SK-N-SH treated with all-trans-retinoic acid at 6 μM for 48 hours (cell line): Measurements from ENCODE around the gene PECR.

Experiments used
- ATAC-seq: fragments of 200-7000 bp; cut with Tn5 transposase; 3 replicates; pipeline ENCODE4 v1.9.1; 2020; ENCODE audit warnings: mild to moderate bottlenecking, moderate library complexity
- ARNTL ChIP-seq: fragments of 450-650 bp; formaldehyde crosslinking; IDR thresholded peaks from 2 replicates; pipeline ENCODE4 v1.5.0; 2020; ENCODE audit warnings: low read depth, mild to moderate bottlenecking, moderate library complexity, borderline replicate concordance
- BACH2 ChIP-seq: fragments of 250-450 bp; sonication (Bioruptor Pico); IDR thresholded peaks from 2 replicates; pipeline ENCODE4 v1.9.0; 2021; ENCODE audit warnings: mild to moderate bottlenecking, borderline replicate concordance
- CSDC2 ChIP-seq: fragments of 250-450 bp; sonication (Bioruptor Pico); IDR thresholded peaks from 2 replicates; pipeline ENCODE4 v1.5.0; 2020; ENCODE audit warnings: mild to moderate bottlenecking, moderate library complexity
- ESRRG ChIP-seq: fragments of 250-450 bp; sonication (Bioruptor Pico); IDR thresholded peaks from 2 replicates; pipeline ENCODE4 v1.6.1; 2021; ENCODE audit warnings: mild to moderate bottlenecking
- GLIS3 ChIP-seq: fragments of 250-450 bp; sonication (Bioruptor Pico); IDR thresholded peaks from 2 replicates; pipeline ENCODE4 v1.5.0; 2020; ENCODE audit warnings: mild to moderate bottlenecking, moderate library complexity
- ISL1 ChIP-seq: fragments of 250-450 bp; sonication (Bioruptor Pico); IDR thresholded peaks from 2 replicates; pipeline ENCODE4 v2.1.2; 2022; ENCODE audit warnings: mild to moderate bottlenecking, moderate library complexity
- OSR1 ChIP-seq: fragments of 250-450 bp; sonication (Bioruptor Pico); IDR thresholded peaks from 2 replicates; pipeline ENCODE4 v1.8.0; 2022; ENCODE audit warnings: moderate library complexity, mild to moderate bottlenecking, inconsistent platforms
- PPARA ChIP-seq: fragments of 250-450 bp; sonication (Bioruptor Pico); IDR thresholded peaks from 2 replicates; pipeline ENCODE4 v1.5.0; 2020; ENCODE audit warnings: mild to moderate bottlenecking, borderline replicate concordance
- RARB ChIP-seq: fragments of 250-450 bp; sonication (Bioruptor Pico); IDR thresholded peaks from 2 replicates; pipeline ENCODE4 v1.8.0; 2021; ENCODE audit warnings: mild to moderate bottlenecking, moderate library complexity
- TCF4 ChIP-seq: fragments of 250-450 bp; sonication (Bioruptor Pico); IDR thresholded peaks from 2 replicates; pipeline ENCODE4 v1.8.0; 2021; ENCODE audit warnings: mild to moderate bottlenecking, moderate library complexity, borderline replicate concordance
- TOX ChIP-seq: fragments of 250-450 bp; sonication (Bioruptor Pico); IDR thresholded peaks from 2 replicates; pipeline ENCODE4 v1.8.0; 2021; ENCODE audit warnings: mild to moderate bottlenecking, moderate library complexity, borderline replicate concordance
- ZC3H10 ChIP-seq: fragments of 250-450 bp; sonication (Bioruptor Pico); IDR thresholded peaks from 2 replicates; pipeline ENCODE4 v1.5.1; 2021; ENCODE audit warnings: mild to moderate bottlenecking, moderate library complexity
- ZFP3 ChIP-seq: fragments of 250-450 bp; sonication (Bioruptor Pico); IDR thresholded peaks from 2 replicates; pipeline ENCODE4 v1.5.0; 2020; ENCODE audit warnings: mild to moderate bottlenecking, moderate library complexity
- ZNF565 ChIP-seq: fragments of 450-650 bp; formaldehyde crosslinking; conservative IDR thresholded peaks from 2 replicates; pipeline ENCODE4 v1.5.0; 2020; ENCODE audit warnings: low read depth, mild to moderate bottlenecking, moderate library complexity
- ZNF70 ChIP-seq: fragments of 450-650 bp; formaldehyde crosslinking; IDR thresholded peaks from 2 replicates; pipeline ENCODE4 v1.5.0; 2020; ENCODE audit warnings: mild to moderate bottlenecking, moderate library complexity
- ZNF8 ChIP-seq: fragments of 450-650 bp; formaldehyde crosslinking; IDR thresholded peaks from 2 replicates; pipeline ENCODE4 v1.5.0; 2020; ENCODE audit warnings: mild to moderate bottlenecking, moderate library complexity
- TF ChIP-seq, protein P1 (sequence below): fragments of 250-450 bp; sonication (Bioruptor Pico); IDR thresholded peaks from 2 replicates; pipeline ENCODE4 v1.5.1; 2020; ENCODE audit warnings: low read depth, mild to moderate bottlenecking, moderate library complexity
- TF ChIP-seq, protein P2 (sequence below): fragments of 250-450 bp; sonication (Bioruptor Pico); IDR thresholded peaks from 2 replicates; pipeline ENCODE4 v1.8.0; 2020; ENCODE audit warnings: mild to moderate bottlenecking, moderate library complexity, borderline replicate concordance
- TF ChIP-seq, protein P3 (sequence below): fragments of 250-450 bp; sonication (Bioruptor Pico); IDR thresholded peaks from 2 replicates; pipeline ENCODE4 v1.5.0; 2020; ENCODE audit warnings: mild to moderate bottlenecking, moderate library complexity
- TF ChIP-seq, protein P4 (sequence below): fragments of 250-450 bp; sonication (Bioruptor Pico); IDR thresholded peaks from 2 replicates; pipeline ENCODE4 v1.5.1; 2021; ENCODE audit warnings: mild to moderate bottlenecking, moderate library complexity

PECR gene

DNA sequence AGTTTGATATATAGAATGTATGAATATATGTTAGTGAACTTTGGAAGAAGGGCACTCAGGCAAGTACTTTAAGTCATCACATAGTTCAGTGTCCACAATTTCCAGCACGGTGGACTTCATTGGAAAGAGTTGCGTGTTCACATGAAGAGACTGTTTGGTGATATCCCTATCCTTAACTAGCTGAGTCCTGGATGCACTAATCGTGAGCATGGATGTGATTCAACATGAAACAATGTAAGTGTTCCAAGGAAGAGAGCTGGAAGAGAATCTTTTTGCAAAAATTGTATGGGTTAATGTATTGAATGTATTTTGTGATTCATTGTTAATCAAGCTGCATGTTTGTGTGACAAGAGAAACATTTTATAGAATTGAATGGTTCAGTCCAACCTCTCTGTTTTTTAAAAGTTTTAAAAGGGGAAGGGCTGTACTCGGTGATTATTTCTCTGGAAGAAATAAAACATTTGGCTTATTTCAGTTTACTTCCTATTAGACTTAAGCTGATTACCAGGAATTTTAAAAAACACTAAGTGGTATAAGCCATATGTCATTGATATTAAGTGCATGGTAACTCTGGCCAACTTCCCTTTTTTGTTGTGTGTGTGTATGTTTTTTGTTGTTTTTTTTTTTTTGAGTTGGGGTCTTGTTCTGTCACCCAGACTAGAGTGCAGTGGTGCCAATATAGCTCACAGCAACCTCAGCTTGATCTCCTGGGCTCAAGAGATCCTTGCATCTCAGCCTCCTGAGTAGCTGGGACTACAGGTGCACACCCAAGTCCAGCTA is 36.1 kb upstream of the PECR start:
- ATAC-seq: no peak
- TF ChIP-seq GLIS3 (CRISPR knock-in tag) (no peak), TCF4 (no peak), ZNF8 (CRISPR knock-in tag) (no peak), PPARA (CRISPR knock-in tag) (no peak), ZC3H10 (CRISPR knock-in tag) (no peak), OSR1 (CRISPR knock-in tag) (no peak), TOX (CRISPR knock-in tag) (no peak), ARNTL (no peak), BACH2 (CRISPR knock-in tag) (no peak), ZNF70 (CRISPR knock-in tag) (no peak), ISL1 (CRISPR knock-in tag) (no peak), ESRRG (CRISPR knock-in tag) (no peak)
- TF ChIP-seq, protein P1, sequence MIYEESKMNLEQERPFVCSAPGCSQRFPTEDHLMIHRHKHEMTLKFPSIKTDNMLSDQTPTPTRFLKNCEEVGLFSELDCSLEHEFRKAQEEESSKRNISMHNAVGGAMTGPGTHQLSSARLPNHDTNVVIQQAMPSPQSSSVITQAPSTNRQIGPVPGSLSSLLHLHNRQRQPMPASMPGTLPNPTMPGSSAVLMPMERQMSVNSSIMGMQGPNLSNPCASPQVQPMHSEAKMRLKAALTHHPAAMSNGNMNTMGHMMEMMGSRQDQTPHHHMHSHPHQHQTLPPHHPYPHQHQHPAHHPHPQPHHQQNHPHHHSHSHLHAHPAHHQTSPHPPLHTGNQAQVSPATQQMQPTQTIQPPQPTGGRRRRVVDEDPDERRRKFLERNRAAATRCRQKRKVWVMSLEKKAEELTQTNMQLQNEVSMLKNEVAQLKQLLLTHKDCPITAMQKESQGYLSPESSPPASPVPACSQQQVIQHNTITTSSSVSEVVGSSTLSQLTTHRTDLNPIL (CRISPR knock-in tag): no peak
- TF ChIP-seq, protein P2, sequence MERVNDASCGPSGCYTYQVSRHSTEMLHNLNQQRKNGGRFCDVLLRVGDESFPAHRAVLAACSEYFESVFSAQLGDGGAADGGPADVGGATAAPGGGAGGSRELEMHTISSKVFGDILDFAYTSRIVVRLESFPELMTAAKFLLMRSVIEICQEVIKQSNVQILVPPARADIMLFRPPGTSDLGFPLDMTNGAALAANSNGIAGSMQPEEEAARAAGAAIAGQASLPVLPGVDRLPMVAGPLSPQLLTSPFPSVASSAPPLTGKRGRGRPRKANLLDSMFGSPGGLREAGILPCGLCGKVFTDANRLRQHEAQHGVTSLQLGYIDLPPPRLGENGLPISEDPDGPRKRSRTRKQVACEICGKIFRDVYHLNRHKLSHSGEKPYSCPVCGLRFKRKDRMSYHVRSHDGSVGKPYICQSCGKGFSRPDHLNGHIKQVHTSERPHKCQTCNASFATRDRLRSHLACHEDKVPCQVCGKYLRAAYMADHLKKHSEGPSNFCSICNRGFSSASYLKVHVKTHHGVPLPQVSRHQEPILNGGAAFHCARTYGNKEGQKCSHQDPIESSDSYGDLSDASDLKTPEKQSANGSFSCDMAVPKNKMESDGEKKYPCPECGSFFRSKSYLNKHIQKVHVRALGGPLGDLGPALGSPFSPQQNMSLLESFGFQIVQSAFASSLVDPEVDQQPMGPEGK (CRISPR knock-in tag): no peak
- TF ChIP-seq, all 23 proteins: peak for 0

DNA sequence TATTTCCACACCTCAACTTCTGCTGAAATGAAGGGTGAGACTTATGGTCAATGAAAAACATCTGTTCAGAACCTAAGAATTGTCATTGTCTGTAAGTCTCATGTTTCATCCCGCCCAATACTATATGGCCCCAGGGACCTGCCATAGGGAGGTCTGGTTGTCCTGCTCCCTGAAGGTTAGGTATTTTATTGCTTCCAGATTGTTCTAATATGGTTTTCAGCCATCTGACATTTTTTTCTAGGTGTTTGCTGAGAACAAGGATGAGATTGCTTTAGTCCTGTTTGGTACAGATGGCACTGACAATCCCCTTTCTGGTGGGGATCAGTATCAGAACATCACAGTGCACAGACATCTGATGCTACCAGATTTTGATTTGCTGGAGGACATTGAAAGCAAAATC is 34.8 kb upstream of the PECR start:
- TF ChIP-seq, protein P1 (CRISPR knock-in tag): no peak
- no peak for TF ChIP-seq ZNF565
- TF ChIP-seq TCF4: peak; percentile 85
- TF ChIP-seq ARNTL: no peak
- no peak for TF ChIP-seq BACH2 (CRISPR knock-in tag)
- TF ChIP-seq ISL1 (CRISPR knock-in tag): no peak
- TF ChIP-seq, protein P3, sequence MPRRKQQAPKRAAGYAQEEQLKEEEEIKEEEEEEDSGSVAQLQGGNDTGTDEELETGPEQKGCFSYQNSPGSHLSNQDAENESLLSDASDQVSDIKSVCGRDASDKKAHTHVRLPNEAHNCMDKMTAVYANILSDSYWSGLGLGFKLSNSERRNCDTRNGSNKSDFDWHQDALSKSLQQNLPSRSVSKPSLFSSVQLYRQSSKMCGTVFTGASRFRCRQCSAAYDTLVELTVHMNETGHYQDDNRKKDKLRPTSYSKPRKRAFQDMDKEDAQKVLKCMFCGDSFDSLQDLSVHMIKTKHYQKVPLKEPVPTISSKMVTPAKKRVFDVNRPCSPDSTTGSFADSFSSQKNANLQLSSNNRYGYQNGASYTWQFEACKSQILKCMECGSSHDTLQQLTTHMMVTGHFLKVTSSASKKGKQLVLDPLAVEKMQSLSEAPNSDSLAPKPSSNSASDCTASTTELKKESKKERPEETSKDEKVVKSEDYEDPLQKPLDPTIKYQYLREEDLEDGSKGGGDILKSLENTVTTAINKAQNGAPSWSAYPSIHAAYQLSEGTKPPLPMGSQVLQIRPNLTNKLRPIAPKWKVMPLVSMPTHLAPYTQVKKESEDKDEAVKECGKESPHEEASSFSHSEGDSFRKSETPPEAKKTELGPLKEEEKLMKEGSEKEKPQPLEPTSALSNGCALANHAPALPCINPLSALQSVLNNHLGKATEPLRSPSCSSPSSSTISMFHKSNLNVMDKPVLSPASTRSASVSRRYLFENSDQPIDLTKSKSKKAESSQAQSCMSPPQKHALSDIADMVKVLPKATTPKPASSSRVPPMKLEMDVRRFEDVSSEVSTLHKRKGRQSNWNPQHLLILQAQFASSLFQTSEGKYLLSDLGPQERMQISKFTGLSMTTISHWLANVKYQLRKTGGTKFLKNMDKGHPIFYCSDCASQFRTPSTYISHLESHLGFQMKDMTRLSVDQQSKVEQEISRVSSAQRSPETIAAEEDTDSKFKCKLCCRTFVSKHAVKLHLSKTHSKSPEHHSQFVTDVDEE (CRISPR knock-in tag): peak; percentile 51; the same call in 1 of the 2 replicates
- TF ChIP-seq CSDC2 (CRISPR knock-in tag): no peak
- TF ChIP-seq, protein P4, sequence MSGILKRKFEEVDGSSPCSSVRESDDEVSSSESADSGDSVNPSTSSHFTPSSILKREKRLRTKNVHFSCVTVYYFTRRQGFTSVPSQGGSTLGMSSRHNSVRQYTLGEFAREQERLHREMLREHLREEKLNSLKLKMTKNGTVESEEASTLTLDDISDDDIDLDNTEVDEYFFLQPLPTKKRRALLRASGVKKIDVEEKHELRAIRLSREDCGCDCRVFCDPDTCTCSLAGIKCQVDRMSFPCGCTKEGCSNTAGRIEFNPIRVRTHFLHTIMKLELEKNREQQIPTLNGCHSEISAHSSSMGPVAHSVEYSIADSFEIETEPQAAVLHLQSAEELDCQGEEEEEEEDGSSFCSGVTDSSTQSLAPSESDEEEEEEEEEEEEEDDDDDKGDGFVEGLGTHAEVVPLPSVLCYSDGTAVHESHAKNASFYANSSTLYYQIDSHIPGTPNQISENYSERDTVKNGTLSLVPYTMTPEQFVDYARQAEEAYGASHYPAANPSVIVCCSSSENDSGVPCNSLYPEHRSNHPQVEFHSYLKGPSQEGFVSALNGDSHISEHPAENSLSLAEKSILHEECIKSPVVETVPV (CRISPR knock-in tag): no peak
- no peak for TF ChIP-seq ZFP3
- TF ChIP-seq RARB (CRISPR knock-in tag): no peak
- no peak for TF ChIP-seq ZNF70 (CRISPR knock-in tag)
- TF ChIP-seq ESRRG (CRISPR knock-in tag): no peak
- no peak for TF ChIP-seq TOX (CRISPR knock-in tag)
- no peak; the same call in 2 of the 3 replicates for ATAC-seq
